H9 (cell line): ENCODE data around the gene DOCK10. TPM values are rescaled to one million over a fixed set of nuclear protein-coding genes. Genes with fewer than 3 reads are reported as not detected.

Experiments used
- DNase-seq: peaks from one replicate; pipeline ENCODE4 v3.0.0-alpha.2; 2017
- H2AFZ ChIP-seq: one replicate; pipeline ENCODE4 v1.6.1; 2013; ENCODE audit warnings: mild to moderate bottlenecking, low read length, control low read depth, moderate library complexity
- H2AK5ac ChIP-seq: 2 replicates; pipeline ENCODE4 v1.6.1; 2013; ENCODE audit warnings: low read length, control low read depth, mixed read lengths; ENCODE audit not compliant: insufficient read length
- H2BK120ac ChIP-seq: one replicate; pipeline ENCODE4 v1.6.1; 2013; ENCODE audit warnings: low read depth, mild to moderate bottlenecking, low read length, control low read depth, inconsistent platforms; ENCODE audit not compliant: poor library complexity, severe bottlenecking
- H2BK12ac ChIP-seq: 2 replicates; pipeline ENCODE4 v1.6.1; 2013; ENCODE audit warnings: low read length, control low read depth, mixed read lengths, low read depth; ENCODE audit not compliant: insufficient read length
- H2BK15ac ChIP-seq: 2 replicates; pipeline ENCODE4 v1.6.1; 2013; ENCODE audit warnings: low read depth, low read length, control low read depth
- H2BK20ac ChIP-seq: one replicate; pipeline ENCODE4 v1.6.1; 2013; ENCODE audit warnings: low read depth, mild to moderate bottlenecking, low read length, control low read depth, inconsistent platforms; ENCODE audit not compliant: poor library complexity, severe bottlenecking
- H2BK5ac ChIP-seq: 2 replicates; pipeline ENCODE4 v1.6.1; 2013; ENCODE audit warnings: low read length, control low read depth, mixed read lengths; ENCODE audit not compliant: insufficient read length
- H3K14ac ChIP-seq: 2 replicates; pipeline ENCODE4 v1.6.1; 2013; ENCODE audit warnings: low read length, control low read depth; ENCODE audit not compliant: insufficient read depth
- H3K18ac ChIP-seq: 2 replicates; pipeline ENCODE4 v1.6.1; 2013; ENCODE audit warnings: low read depth, mild to moderate bottlenecking, mixed read lengths, low read length, control low read depth; ENCODE audit not compliant: insufficient read length
- H3K23ac ChIP-seq: 2 replicates; pipeline ENCODE4 v1.6.1; 2013; ENCODE audit warnings: low read length, control low read depth, mixed read lengths, low read depth; ENCODE audit not compliant: insufficient read length
- H3K23me2 ChIP-seq: 2 replicates; pipeline ENCODE4 v1.6.1; 2013; ENCODE audit warnings: low read depth, mild to moderate bottlenecking, mixed read lengths, low read length, control low read depth; ENCODE audit not compliant: insufficient read length, poor library complexity, severe bottlenecking
- H3K27ac ChIP-seq: 2 replicates; pipeline ENCODE4 v1.5.1; 2013; ENCODE audit warnings: low read length, control low read depth, mixed read lengths, low read depth; ENCODE audit not compliant: insufficient read length
- H3K27me3 ChIP-seq: 2 replicates; pipeline ENCODE4 v1.6.1; 2013; ENCODE audit warnings: low read length, control low read depth, inconsistent platforms; ENCODE audit not compliant: insufficient read depth
- H3K4ac ChIP-seq: 2 replicates; pipeline ENCODE4 v1.6.1; 2013; ENCODE audit warnings: low read depth, mild to moderate bottlenecking, control low read depth, inconsistent platforms, low read length, moderate library complexity
- H3K4me1 ChIP-seq: 2 replicates; pipeline ENCODE4 v1.6.1; 2013; ENCODE audit warnings: low read length, control low read depth, inconsistent platforms; ENCODE audit not compliant: insufficient read depth
- H3K4me2 ChIP-seq: 2 replicates; pipeline ENCODE4 v1.6.1; 2013; ENCODE audit warnings: low read length, control low read depth, mixed read lengths; ENCODE audit not compliant: insufficient read length, insufficient read depth
- H3K56ac ChIP-seq: 2 replicates; pipeline ENCODE4 v1.6.1; 2013; ENCODE audit warnings: low read depth, mild to moderate bottlenecking, mixed read lengths, low read length, control low read depth; ENCODE audit not compliant: insufficient read length
- H3K79me1 ChIP-seq: 2 replicates; pipeline ENCODE4 v1.6.1; 2013; ENCODE audit warnings: low read depth, mild to moderate bottlenecking, moderate library complexity, low read length, control low read depth, inconsistent platforms; ENCODE audit not compliant: insufficient read depth, poor library complexity, severe bottlenecking
- H3K79me2 ChIP-seq: 2 replicates; pipeline ENCODE4 v1.6.1; 2013; ENCODE audit warnings: low read length, control low read depth, inconsistent platforms; ENCODE audit not compliant: insufficient read depth
- H3K9ac ChIP-seq: 2 replicates; pipeline ENCODE4 v1.6.1; 2013; ENCODE audit warnings: low read length, control low read depth, mixed read lengths; ENCODE audit not compliant: insufficient read length; ENCODE audit errors: extremely low read depth
- H3K9me3 ChIP-seq: one replicate; pipeline ENCODE4 v1.6.1; 2013; ENCODE audit warnings: low read depth, low read length, inconsistent platforms; ENCODE audit not compliant: control insufficient read depth
- H3T11ph ChIP-seq: one replicate; pipeline ENCODE4 v1.6.1; 2013; ENCODE audit warnings: mild to moderate bottlenecking, low read length, control low read depth, inconsistent platforms
- H4K20me1 ChIP-seq: one replicate; pipeline ENCODE4 v1.6.1; 2013; ENCODE audit not compliant: control insufficient read depth, insufficient read length, insufficient read depth
- H4K5ac ChIP-seq: 2 replicates; pipeline ENCODE4 v1.6.1; 2013; ENCODE audit warnings: low read depth, mild to moderate bottlenecking, mixed read lengths, low read length, control low read depth; ENCODE audit not compliant: insufficient read length
- H4K8ac ChIP-seq: replicated peaks from 2 replicates; pipeline ENCODE4 v1.6.1; 2013; ENCODE audit warnings: low read length, control low read depth, mixed read lengths, low read depth; ENCODE audit not compliant: insufficient read length
- H4K91ac ChIP-seq: 2 replicates; pipeline ENCODE4 v1.6.1; 2013; ENCODE audit warnings: low read depth, mild to moderate bottlenecking, moderate library complexity, mixed read lengths, low read length, control low read depth; ENCODE audit not compliant: insufficient read length
- H3K27ac Mint-ChIP-seq, 3 experiments: 2 replicates in 2 of 3; 3 replicates in 1 of 3; pipeline ENCODE4 v1.8.0; 2020 to 2021; ENCODE audit warnings: mixed read lengths in 3 of 3, mild to moderate bottlenecking in 1 of 3, moderate library complexity in 1 of 3
- H3K27me3 Mint-ChIP-seq: 2 replicates; pipeline ENCODE4 v1.8.0; 2021; ENCODE audit warnings: low read depth, mild to moderate bottlenecking, moderate library complexity, mixed read lengths
- H3K36me3 Mint-ChIP-seq, 3 experiments: 2 replicates in 2 of 3; 3 replicates in 1 of 3; pipeline ENCODE4 v1.8.0; 2020 to 2021; ENCODE audit warnings: low read depth in 3 of 3, mixed read lengths in 3 of 3; ENCODE audit not compliant: insufficient read depth in 1 of 3
- H3K4me1 Mint-ChIP-seq, 2 experiments: 2 replicates each; pipeline ENCODE4 v1.8.0; 2020; ENCODE audit warnings: mixed read lengths in 2 of 2
- H3K4me3 Mint-ChIP-seq, 2 experiments: 2 replicates in 1 of 2; 3 replicates in 1 of 2; pipeline ENCODE4 v1.8.0; 2020 to 2021; ENCODE audit warnings: mild to moderate bottlenecking in 2 of 2, mixed read lengths in 2 of 2, moderate library complexity in 1 of 2
- H3K9me3 Mint-ChIP-seq, 2 experiments: 2 replicates in 1 of 2; 3 replicates in 1 of 2; pipeline ENCODE4 v1.8.0; 2020; ENCODE audit warnings: mild to moderate bottlenecking in 2 of 2, mixed read lengths in 2 of 2, moderate library complexity in 1 of 2
- WGBS: extraction: QIAGEN DNeasy Blood & Tissue Kit; methylation state at CpG from one replicate; pipeline ENCODE4 v1.1.7; 2013; ENCODE audit warnings: missing lambda C conversion rate, low lambda C conversion rate, mixed read lengths; ENCODE audit not compliant: insufficient read length; ENCODE audit errors: extremely low coverage; 5-methylcytosine and 5-hydroxymethylcytosine counted together
- total RNA-seq: library from RNA; stranded (reverse); gene quantifications from 2 replicates; pipeline ENCODE4 v1.2.1, GENCODE V29; 2021
- TF ChIP-seq, protein P1 (sequence below): fragments of 200-600 bp; sonication (generic); conservative IDR thresholded peaks from 3 replicates; pipeline ENCODE4 v1.8.0; 2021; ENCODE audit warnings: antibody characterized with exemption, mild to moderate bottlenecking

DOCK10 gene
- total RNA-seq, 1 experiment from 2014 or later, result 0.79 TPM

DNA sequence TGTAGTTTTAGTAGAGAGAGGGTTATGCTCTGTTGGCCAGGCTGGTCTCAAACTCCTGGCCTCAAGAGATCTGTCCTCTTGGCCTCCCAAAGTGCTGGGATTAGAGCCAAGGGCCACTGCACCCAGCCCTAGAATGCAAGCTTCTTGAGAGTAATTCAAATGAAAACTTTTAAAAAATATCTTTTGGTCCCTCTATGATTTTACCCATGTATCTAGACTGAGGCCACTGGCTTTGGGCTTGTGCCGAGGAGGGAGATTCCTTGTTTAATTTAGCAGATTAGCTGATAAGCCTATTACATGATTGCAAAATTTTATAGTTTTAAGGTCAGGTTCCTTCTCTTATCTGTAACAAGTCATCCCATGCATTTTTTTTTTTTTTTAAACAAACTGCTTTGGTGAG is 266.6 kb downstream of the DOCK10 start:
- Histone ChIP-seq H3K23ac (no peak overlapping the region), H3K56ac (no peak overlapping the region), H4K8ac (no peak overlapping the region), H2BK12ac (no peak overlapping the region), H2BK15ac (no peak overlapping the region), H3K4ac (no peak overlapping the region), H3T11ph (no peak overlapping the region), H3K4me1 (no peaks in the 10 kb centered on the region; the same call in 1 of the 2 replicates), H3K4me2 (no peak overlapping the region), H4K5ac (no peak overlapping the region), H2BK20ac (no peak overlapping the region), H3K27me3 (no peaks in the 10 kb centered on the region), H4K91ac (no peak overlapping the region), H2AK5ac (no peak overlapping the region), H3K9ac (no peak overlapping the region), H3K9me3 (no peaks in the 10 kb centered on the region), H2BK5ac (no peak overlapping the region), H3K27ac (no peak overlapping the region), H3K18ac (no peak overlapping the region), H3K23me2 (no peaks in the 10 kb centered on the region), H4K20me1 (no peaks in the 10 kb centered on the region), H3K79me1 (no peaks in the 10 kb centered on the region), H3K14ac (no peak overlapping the region), H2AFZ (no peak overlapping the region), H3K79me2 (no peaks in the 10 kb centered on the region), H2BK120ac (no peak overlapping the region)
- Mint-ChIP-seq H3K27me3 (no peaks in the 10 kb centered on the region), H3K36me3 (no peaks in the 10 kb centered on the region), H3K4me1 (peaks cover 9 to 10% of the 10 kb centered on the region in 2 experiments), H3K27ac (no peak overlapping the region), H3K9me3 (no peaks in the 10 kb centered on the region), H3K4me3 (no peak overlapping the region)
- DNase-seq, result no peak
- TF ChIP-seq, protein P1, sequence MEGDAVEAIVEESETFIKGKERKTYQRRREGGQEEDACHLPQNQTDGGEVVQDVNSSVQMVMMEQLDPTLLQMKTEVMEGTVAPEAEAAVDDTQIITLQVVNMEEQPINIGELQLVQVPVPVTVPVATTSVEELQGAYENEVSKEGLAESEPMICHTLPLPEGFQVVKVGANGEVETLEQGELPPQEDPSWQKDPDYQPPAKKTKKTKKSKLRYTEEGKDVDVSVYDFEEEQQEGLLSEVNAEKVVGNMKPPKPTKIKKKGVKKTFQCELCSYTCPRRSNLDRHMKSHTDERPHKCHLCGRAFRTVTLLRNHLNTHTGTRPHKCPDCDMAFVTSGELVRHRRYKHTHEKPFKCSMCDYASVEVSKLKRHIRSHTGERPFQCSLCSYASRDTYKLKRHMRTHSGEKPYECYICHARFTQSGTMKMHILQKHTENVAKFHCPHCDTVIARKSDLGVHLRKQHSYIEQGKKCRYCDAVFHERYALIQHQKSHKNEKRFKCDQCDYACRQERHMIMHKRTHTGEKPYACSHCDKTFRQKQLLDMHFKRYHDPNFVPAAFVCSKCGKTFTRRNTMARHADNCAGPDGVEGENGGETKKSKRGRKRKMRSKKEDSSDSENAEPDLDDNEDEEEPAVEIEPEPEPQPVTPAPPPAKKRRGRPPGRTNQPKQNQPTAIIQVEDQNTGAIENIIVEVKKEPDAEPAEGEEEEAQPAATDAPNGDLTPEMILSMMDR, result no peak
- no CpG with 5 or more reads among the region's 1 CpG for WGBS
